BE2C (cell line): ENCODE results near the gene TUBG2.

Experiments
- DNase-seq: peaks from one replicate; pipeline ENCODE4 v3.0.0-alpha.2; 2020
- H3K27me3 ChIP-seq: fragments of 250-450 bp; sonication (Bioruptor Pico); 2 replicates; pipeline ENCODE4 v1.5.1; 2020; ENCODE audit warnings: mild to moderate bottlenecking
- H3K36me3 ChIP-seq: fragments of 250-450 bp; sonication (Bioruptor Pico); 2 replicates; pipeline ENCODE4 v1.5.1; 2020; ENCODE audit warnings: mild to moderate bottlenecking
- H3K4me1 ChIP-seq: fragments of 250-450 bp; sonication (Bioruptor Pico); 2 replicates; pipeline ENCODE4 v1.5.1; 2020
- H3K4me3 ChIP-seq: 2 replicates; pipeline ENCODE4 v1.5.1; 2011; ENCODE audit warnings: low read depth, low read length
- H3K9me3 ChIP-seq: fragments of 250-450 bp; sonication (Bioruptor Pico); 2 replicates; pipeline ENCODE4 v1.5.1; 2020
- TF ChIP-seq, protein P1 (sequence below): IDR thresholded peaks from 2 replicates; pipeline ENCODE4 v1.5.1; 2012; ENCODE audit warnings: mild to moderate bottlenecking, low read depth, low read length

TUBG2 gene

DNA sequence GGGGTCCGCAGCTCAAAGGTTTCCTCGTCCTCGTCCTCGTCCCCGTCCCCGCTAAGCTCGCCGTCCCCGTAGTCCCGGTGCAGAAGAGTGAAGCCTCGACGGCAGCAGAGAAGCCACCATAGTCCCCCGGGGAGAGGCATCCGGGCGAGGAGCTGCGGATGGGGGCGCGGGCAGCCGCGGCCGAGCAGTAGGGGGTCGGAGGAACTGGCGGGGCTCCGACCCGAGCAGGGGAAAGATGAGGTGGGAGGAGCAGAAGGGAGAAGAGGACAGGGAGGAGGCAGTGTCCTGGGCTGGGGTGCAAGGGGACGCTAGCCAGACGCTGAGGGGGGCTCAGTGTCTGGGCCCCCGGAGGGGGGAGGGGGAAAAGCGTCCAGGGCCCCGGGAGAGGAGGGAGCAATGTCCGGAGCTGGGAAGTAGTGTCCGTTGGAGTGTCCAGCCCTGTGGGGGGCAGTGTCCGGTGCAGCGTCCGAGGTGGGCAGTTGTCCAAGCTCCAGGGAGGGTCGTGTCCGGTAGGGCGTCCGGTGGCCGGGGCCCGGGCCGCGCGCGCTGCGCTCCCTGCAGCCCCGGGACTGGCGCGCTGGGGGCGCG, 17.4 kb downstream of the TUBG2 start, which contains the start of gene PLEKHH3:
TSS of gene PLEKHH3 (minus strand) at position 571 of the 588 bp plus-strand sequence. CDS start at position 140, 431 bp downstream.
- DNase-seq: peak; percentile 54
- H3K27me3 ChIP-seq: no peaks in the 10 kb centered on the region
- TF ChIP-seq, protein P1, sequence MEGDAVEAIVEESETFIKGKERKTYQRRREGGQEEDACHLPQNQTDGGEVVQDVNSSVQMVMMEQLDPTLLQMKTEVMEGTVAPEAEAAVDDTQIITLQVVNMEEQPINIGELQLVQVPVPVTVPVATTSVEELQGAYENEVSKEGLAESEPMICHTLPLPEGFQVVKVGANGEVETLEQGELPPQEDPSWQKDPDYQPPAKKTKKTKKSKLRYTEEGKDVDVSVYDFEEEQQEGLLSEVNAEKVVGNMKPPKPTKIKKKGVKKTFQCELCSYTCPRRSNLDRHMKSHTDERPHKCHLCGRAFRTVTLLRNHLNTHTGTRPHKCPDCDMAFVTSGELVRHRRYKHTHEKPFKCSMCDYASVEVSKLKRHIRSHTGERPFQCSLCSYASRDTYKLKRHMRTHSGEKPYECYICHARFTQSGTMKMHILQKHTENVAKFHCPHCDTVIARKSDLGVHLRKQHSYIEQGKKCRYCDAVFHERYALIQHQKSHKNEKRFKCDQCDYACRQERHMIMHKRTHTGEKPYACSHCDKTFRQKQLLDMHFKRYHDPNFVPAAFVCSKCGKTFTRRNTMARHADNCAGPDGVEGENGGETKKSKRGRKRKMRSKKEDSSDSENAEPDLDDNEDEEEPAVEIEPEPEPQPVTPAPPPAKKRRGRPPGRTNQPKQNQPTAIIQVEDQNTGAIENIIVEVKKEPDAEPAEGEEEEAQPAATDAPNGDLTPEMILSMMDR: no peak
- H3K9me3 ChIP-seq: no peaks in the 10 kb centered on the region
- peaks cover 27% of the 10 kb centered on the region for H3K36me3 ChIP-seq
- H3K4me3 ChIP-seq: peak within 1 kb of the TSS; percentile 97
- peaks cover 9% of the 10 kb centered on the region for H3K4me1 ChIP-seq

DNA sequence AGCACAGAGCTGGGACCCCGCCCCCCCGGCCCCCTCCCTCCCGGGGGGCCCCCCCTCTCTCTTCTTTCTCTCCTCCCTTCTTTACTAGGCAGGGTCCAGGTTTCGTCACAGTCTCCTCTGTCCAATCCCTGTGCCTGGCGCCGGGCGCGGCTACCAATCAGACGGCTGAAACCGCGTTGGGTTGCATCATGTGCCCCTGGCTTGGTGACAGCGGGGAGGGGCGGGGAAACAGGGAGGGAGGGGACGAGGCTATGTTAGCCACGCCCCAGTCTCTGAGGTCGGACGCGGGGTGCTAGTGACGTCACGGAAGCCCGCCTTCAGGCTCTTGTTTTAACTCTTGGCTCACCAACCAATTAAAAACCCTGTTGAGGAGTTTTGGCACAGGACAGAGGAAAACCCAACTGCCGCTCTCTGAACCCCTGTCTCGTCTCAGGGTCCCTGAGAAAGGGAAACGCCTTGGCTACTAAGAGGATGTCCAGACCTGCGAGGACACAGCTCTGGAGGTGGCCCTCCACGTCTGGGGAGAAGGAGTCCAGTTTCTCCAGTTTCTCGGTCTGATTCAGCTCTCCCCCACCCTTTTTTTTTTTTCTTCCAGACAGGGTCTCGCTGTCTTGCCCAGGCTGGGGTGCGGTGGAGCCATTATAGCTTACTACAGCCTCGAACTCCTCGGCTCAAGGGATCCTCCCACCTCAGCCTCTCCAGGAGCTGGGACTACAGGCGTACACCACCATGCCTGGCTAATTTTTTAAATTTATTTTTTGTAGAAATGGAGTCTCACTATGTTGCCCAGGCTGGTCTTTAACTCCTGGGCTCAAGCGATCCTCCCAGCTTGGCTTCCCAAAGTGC, 18.2 kb downstream of the TUBG2 start:
- H3K4me1 ChIP-seq: peaks cover 9% of the 10 kb centered on the region
- H3K9me3 ChIP-seq: no peaks in the 10 kb centered on the region
- no peaks in the 10 kb centered on the region for H3K27me3 ChIP-seq
- TF ChIP-seq, protein P1: no peak
- DNase-seq: peak; percentile 100
- peak overlapping the region; percentile 97 for H3K4me3 ChIP-seq
- H3K36me3 ChIP-seq: peaks cover 20% of the 10 kb centered on the region

DNA sequence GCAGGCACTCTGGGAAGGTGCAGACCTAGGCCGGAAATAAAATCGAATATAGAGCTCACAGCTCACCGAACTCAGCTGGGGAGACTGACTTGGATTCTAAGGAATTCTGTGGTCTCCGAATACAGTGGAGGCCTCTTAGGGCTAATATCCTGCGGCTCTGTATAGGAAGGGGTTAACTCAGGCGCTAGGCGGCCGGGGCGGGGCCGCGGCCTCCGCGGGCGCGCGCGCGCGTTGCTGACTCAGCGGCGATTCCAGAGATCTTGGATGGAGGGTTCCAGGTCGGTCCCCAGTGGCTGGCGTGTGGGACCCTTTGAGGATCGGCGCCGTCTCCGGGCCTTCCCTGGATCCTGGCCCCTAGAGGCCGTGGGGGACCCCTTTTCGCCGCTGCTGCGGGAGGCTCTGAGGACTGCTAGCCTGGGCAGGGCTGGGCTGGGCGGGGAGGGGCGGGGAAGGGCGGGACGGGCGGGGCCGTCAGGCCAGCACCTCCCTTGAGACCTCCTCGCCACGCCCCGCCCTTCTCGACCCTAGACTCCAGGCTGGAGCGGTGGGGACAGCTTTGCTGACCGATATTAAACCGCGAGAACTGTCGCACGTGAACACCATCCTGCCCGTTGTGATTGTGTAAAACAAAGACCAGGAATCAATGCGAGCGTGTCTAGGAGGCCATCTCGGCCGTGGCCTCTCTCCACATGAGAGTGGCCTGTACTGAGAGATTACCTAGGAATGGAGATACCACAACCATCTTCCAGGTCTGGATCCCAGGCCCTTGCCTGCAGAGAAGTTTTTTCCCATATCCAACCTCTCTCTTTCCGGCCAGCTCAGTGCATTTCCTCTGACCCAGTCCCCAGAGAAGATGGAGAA, 19.1 kb downstream of the TUBG2 start:
- Histone ChIP-seq H3K4me3 (peak overlapping the region; percentile 76), H3K27me3 (no peaks in the 10 kb centered on the region), H3K36me3 (peaks cover 12% of the 10 kb centered on the region), H3K9me3 (no peaks in the 10 kb centered on the region), H3K4me1 (peaks cover 9% of the 10 kb centered on the region)
- peak; percentile 96 for DNase-seq
- TF ChIP-seq, protein P1: no peak

- Histone ChIP-seq H3K4me1 (peaks cover 9% of the 10 kb centered on the region), H3K4me3 (peak overlapping the region; percentile 76), H3K27me3 (no peaks in the 10 kb centered on the region), H3K36me3 (peaks cover 6% of the 10 kb centered on the region; the same call in 1 of the 2 replicates), H3K9me3 (no peaks in the 10 kb centered on the region)
- DNase-seq: peak; percentile 53
- TF ChIP-seq, protein P1: no peak
Observed at GRCh38 chr17:42678951-42679491, 19.9 kb downstream of the TUBG2 start.

DNA sequence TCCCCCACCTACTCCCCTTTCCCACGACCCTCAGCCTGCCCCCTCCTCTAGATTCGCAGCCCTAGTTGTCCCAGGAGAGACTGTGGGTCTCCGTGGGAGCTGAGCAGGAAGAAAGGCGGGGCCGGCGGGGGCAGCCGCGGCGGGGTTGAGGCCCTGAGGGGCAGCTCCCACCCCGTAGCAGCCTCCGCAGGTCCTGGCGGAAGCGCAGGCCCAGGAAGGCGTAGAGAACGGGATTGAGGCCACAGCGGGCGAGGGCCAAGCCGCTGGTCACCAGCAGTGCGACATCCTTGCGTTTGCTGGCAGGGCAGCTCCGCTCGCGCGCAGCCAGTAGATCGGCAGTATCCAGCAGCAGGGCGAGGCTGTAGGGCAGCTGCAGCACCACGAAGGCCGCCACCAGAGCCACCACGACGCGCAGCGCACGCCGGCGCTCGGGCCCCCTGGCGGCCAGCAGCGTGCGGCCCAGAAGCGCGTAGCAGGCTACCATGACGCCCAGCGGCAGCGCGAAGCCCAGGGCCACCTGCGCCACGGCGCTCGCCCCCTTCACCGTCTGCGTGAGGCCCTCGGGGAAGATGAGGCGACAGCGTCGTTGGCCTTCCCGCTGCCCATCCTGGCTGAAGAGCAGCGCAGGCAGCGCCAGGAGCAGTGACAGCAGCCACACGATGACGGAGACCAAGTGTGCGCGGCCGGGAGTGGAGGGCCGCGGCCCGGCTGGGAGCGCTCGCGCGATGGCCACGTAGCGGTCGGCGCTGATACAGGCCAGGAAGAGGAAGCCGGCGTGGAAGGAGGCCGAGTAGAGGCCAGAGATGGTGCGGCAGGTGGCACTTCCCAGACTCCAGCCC, 20.6 kb downstream of the TUBG2 start:
- TF ChIP-seq, protein P1: peak; percentile 79
- Histone ChIP-seq H3K4me1 (peaks cover 6% of the 10 kb centered on the region), H3K27me3 (no peaks in the 10 kb centered on the region), H3K4me3 (peak overlapping the region; percentile 76), H3K36me3 (no peaks in the 10 kb centered on the region; the same call in 1 of the 2 replicates), H3K9me3 (no peaks in the 10 kb centered on the region)
- peak; percentile 92 for DNase-seq
